CD4-positive, alpha-beta T cell (primary cell): ENCODE measurements around the gene CADM4. TPM values are rescaled to one million over a fixed set of nuclear protein-coding genes. Genes with fewer than 3 reads are reported as not detected.
A peak's percentile ranks its signal among the peaks of the same experiment; 100 is the strongest.

Experiments
- ATAC-seq: fragments of 200-7000 bp; cut with Tn5 transposase; one replicate; pipeline ENCODE4 v1.10.0; 2022; ENCODE audit warnings: mild to moderate bottlenecking; ENCODE audit not compliant: poor library complexity
- CTCF ChIA-PET: fragments of 350-600 bp; sonication (Branson Sonifier 250); formaldehyde crosslinking; loops from one replicate; lab custom pipeline; 2021; ENCODE audit warnings: antibody characterized with exemption, inconsistent platforms; lab: Charles Lee
- POLR2A ChIA-PET: fragments of 350-600 bp; sonication (Branson Sonifier 250); formaldehyde crosslinking; loops from one replicate; lab custom pipeline; 2021; ENCODE audit warnings: antibody characterized with exemption, inconsistent platforms; lab: Charles Lee
- DNase-seq, 14 experiments: peaks; one replicate each; pipeline ENCODE4 v3.0.0-alpha.2; 2013 to 2020; ENCODE audit warnings: mixed read lengths in 2 of 14
- H3K27ac ChIP-seq, 2 donors: one replicate each; pipeline versions ENCODE4 v1.5.1 to v1.7.0; 2013; ENCODE audit warnings: low read length in 2 of 2, low read depth in 1 of 2, mild to moderate bottlenecking in 1 of 2
- H3K27me3 ChIP-seq, 2 experiments: 1 replicate in 1 of 2; 2 replicates in 1 of 2; pipeline versions ENCODE4 v1.6.1 to v1.7.0; 2013; ENCODE audit warnings: low read length in 2 of 2, control low read depth in 1 of 2, mild to moderate bottlenecking in 1 of 2, moderate library complexity in 1 of 2; ENCODE audit not compliant: insufficient read depth in 2 of 2, control insufficient read depth in 1 of 2
- H3K36me3 ChIP-seq: one replicate; pipeline ENCODE4 v1.6.1; 2013; ENCODE audit warnings: low read length, control low read depth; ENCODE audit not compliant: insufficient read depth
- H3K4me1 ChIP-seq: one replicate; pipeline ENCODE4 v1.6.1; 2013; ENCODE audit warnings: low read length, control low read depth; ENCODE audit not compliant: insufficient read depth
- H3K4me3 ChIP-seq: one replicate; pipeline ENCODE4 v1.5.1; 2013; ENCODE audit warnings: mild to moderate bottlenecking, low read length, moderate library complexity
- H3K9me3 ChIP-seq, 2 experiments: 1 replicate in 1 of 2; 2 replicates in 1 of 2; pipeline versions ENCODE4 v1.6.1 to v1.7.0; 2013; ENCODE audit warnings: low read length in 2 of 2, mild to moderate bottlenecking in 2 of 2, control low read depth in 1 of 2, moderate library complexity in 1 of 2; ENCODE audit not compliant: control insufficient read depth in 1 of 2, insufficient read depth in 1 of 2
- H3K27ac Mint-ChIP-seq: one replicate; pipeline ENCODE4 v1.8.0; 2020; ENCODE audit warnings: mixed read lengths
- H3K27me3 Mint-ChIP-seq: one replicate; pipeline ENCODE4 v1.8.0; 2021; ENCODE audit warnings: mixed read lengths
- H3K36me3 Mint-ChIP-seq: one replicate; pipeline ENCODE4 v1.8.0; 2021; ENCODE audit warnings: low read depth, mixed read lengths
- H3K4me1 Mint-ChIP-seq: one replicate; pipeline ENCODE4 v1.8.0; 2021; ENCODE audit warnings: low read depth, mixed read lengths
- H3K4me3 Mint-ChIP-seq: one replicate; pipeline ENCODE4 v1.8.0; 2020; ENCODE audit warnings: mild to moderate bottlenecking, mixed read lengths
- H3K9me3 Mint-ChIP-seq: one replicate; pipeline ENCODE4 v1.8.0; 2020; ENCODE audit warnings: mixed read lengths
- CTCF ChIP-seq: fragments of 200-600 bp; IDR thresholded peaks from one replicate; pipeline ENCODE4 v1.8.0; 2022; ENCODE audit warnings: antibody characterized with exemption, mild to moderate bottlenecking
- intact Hi-C, 2 experiments: fragments of 100-400 bp; cut with DNase I in 1 of 2; cut with micrococcal nuclease in 1 of 2; formaldehyde crosslinking; loops; one replicate each; pipeline versions ENCODE4 v1.15.1 to v1.9.0; 2023 to 2025; cut with DNase I, micrococcal nuclease
- total RNA-seq, 174 experiments: library from RNA in 2 of 174; stranded (reverse) in 2 of 174; gene quantifications; one replicate each; pipeline ENCODE4 v1.2.3 and lab custom pipeline; 2021 to 2026

Gene CADM4
- total RNA-seq, 2 experiments from 2014 or later, result 0.28 to 0.36 TPM

GRCh38 chr19:43643326-43643725 is 3.7 kb upstream of the CADM4 start:
- no peak overlapping the region for H3K27ac ChIP-seq
- no peak for ATAC-seq
- peaks cover 0 to 4% of the 10 kb centered on the region in 2 experiments for H3K9me3 ChIP-seq
- no peak for DNase-seq
- Mint-ChIP-seq H3K9me3 (no peaks in the 10 kb centered on the region), H3K27me3 (peaks cover 14% of the 10 kb centered on the region), H3K36me3 (peaks cover 13% of the 10 kb centered on the region), H3K27ac (no peak overlapping the region), H3K4me3 (no peak overlapping the region), H3K4me1 (peaks cover 13% of the 10 kb centered on the region)
- H3K27me3 ChIP-seq, result peaks cover 6 to 7% of the 10 kb centered on the region in 2 experiments
- no peaks in the 10 kb centered on the region for H3K36me3 ChIP-seq
- H3K4me1 ChIP-seq, result peaks cover 18% of the 10 kb centered on the region
- no peak overlapping the region for H3K4me3 ChIP-seq
- no peak for TF ChIP-seq CTCF
- POLR2A ChIA-PET, result no interaction called here
- intact Hi-C loops, result no loop called here
- CTCF ChIA-PET, result no interaction called here

- Histone ChIP-seq H3K27ac (no peak overlapping the region), H3K27me3 (peaks cover 6 to 7% of the 10 kb centered on the region in 2 experiments), H3K9me3 (peaks cover 0 to 4% of the 10 kb centered on the region in 2 experiments), H3K4me3 (no peak overlapping the region), H3K4me1 (peaks cover 18% of the 10 kb centered on the region), H3K36me3 (no peaks in the 10 kb centered on the region)
- Mint-ChIP-seq H3K27ac (no peak overlapping the region), H3K9me3 (no peaks in the 10 kb centered on the region), H3K36me3 (peaks cover 7% of the 10 kb centered on the region), H3K4me1 (peaks cover 13% of the 10 kb centered on the region), H3K27me3 (peaks cover 20% of the 10 kb centered on the region), H3K4me3 (no peak overlapping the region)
- intact Hi-C loops, result no loop called here
- ChIA-PET CTCF (interaction anchor here (1.4 kb wide), 1 partner anchor 9 kb away, joined by 3 read pairs; no protein-coding TSS in a partner anchor), POLR2A (no interaction called here)
- ATAC-seq, result no peak
- TF ChIP-seq CTCF, result no peak
- DNase-seq, result no peak
Observed at GRCh38 chr19:43642531-43642930, 2.9 kb upstream of the CADM4 start.

- intact Hi-C loops, result no loop called here
- peaks cover 6 to 15% of the 10 kb centered on the region in 2 experiments for H3K27me3 ChIP-seq
- ChIA-PET POLR2A (no interaction called here), CTCF (interaction anchor here (0.8 to 1.4 kb wide), 2 partner anchors 10 to 46 kb away, joined by 3 to 4 read pairs; no protein-coding TSS in a partner anchor)
- Mint-ChIP-seq H3K36me3 (no peaks in the 10 kb centered on the region), H3K27me3 (peaks cover 29% of the 10 kb centered on the region), H3K4me3 (peak overlapping the region; percentile 80), H3K27ac (no peak overlapping the region), H3K9me3 (no peaks in the 10 kb centered on the region), H3K4me1 (peaks cover 13% of the 10 kb centered on the region)
- H3K36me3 ChIP-seq, result no peaks in the 10 kb centered on the region
- no peak for TF ChIP-seq CTCF
- H3K4me1 ChIP-seq, result peaks cover 18% of the 10 kb centered on the region
- DNase-seq (no peak), ATAC-seq (no peak)
- peaks cover 0 to 4% of the 10 kb centered on the region in 2 experiments for H3K9me3 ChIP-seq
- H3K4me3 ChIP-seq, result no peak overlapping the region
- no peak overlapping the region for H3K27ac ChIP-seq
Observed at GRCh38 chr19:43641333-43641732, 1.7 kb upstream of the CADM4 start.
